Neural progenitor cell (in vitro differentiated cells): ENCODE results near the gene HCFC2.

ENCODE experiments used
- EZH2 ChIP-seq: fragments of 200-600 bp; sonication (generic); IDR thresholded peaks from 2 replicates; pipeline ENCODE4 v1.6.1; 2017; ENCODE audit warnings: antibody characterized with exemption, mild to moderate bottlenecking, moderate library complexity
- EZH2phosphoT487 ChIP-seq: fragments of 200-600 bp; sonication (generic); IDR thresholded peaks from 2 replicates; pipeline ENCODE4 v1.6.1; 2017; ENCODE audit warnings: antibody characterized with exemption
- TF ChIP-seq, protein P1 (sequence below): fragments of 200-600 bp; sonication (generic); IDR thresholded peaks from 2 replicates; pipeline ENCODE4 v1.5.1; 2017; ENCODE audit warnings: antibody characterized with exemption, mild to moderate bottlenecking

DNA sequence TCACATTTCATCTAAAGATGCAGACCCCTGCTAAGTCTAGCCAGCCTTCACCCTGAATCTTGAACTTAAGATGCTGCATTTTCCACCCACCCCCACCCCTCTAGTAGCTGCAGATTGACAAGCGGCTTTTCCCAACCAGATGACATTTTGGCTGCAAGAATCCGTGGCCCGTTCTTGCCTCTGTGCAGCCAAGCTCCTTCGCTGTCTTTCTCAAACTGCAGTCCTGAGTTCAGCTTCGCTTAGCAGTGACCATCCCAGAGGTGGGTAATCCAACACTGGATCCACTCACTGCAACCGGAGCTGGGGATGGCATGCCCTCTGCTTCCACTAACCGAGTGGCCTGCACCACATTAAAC is 74.4 kb downstream of the HCFC2 start:
- TF ChIP-seq, protein P1, sequence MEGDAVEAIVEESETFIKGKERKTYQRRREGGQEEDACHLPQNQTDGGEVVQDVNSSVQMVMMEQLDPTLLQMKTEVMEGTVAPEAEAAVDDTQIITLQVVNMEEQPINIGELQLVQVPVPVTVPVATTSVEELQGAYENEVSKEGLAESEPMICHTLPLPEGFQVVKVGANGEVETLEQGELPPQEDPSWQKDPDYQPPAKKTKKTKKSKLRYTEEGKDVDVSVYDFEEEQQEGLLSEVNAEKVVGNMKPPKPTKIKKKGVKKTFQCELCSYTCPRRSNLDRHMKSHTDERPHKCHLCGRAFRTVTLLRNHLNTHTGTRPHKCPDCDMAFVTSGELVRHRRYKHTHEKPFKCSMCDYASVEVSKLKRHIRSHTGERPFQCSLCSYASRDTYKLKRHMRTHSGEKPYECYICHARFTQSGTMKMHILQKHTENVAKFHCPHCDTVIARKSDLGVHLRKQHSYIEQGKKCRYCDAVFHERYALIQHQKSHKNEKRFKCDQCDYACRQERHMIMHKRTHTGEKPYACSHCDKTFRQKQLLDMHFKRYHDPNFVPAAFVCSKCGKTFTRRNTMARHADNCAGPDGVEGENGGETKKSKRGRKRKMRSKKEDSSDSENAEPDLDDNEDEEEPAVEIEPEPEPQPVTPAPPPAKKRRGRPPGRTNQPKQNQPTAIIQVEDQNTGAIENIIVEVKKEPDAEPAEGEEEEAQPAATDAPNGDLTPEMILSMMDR, result no peak
- no peak for TF ChIP-seq EZH2phosphoT487
- TF ChIP-seq EZH2, result no peak
